Activated CD8-positive, alpha-beta T cell treated with anti-CD3 and anti-CD28 coated beads for 36 hours (primary cell): ENCODE data around the gene PDE4C. TPM values are rescaled to one million over a fixed set of nuclear protein-coding genes. Genes with fewer than 3 reads are reported as not detected.

Experiments
- ATAC-seq: fragments of 200-7000 bp; cut with Tn5 transposase; one replicate; pipeline ENCODE4 v1.10.0; 2021; ENCODE audit warnings: mild to moderate bottlenecking, moderate library complexity
- CTCF ChIA-PET: fragments of 350-600 bp; sonication (Branson Sonifier 250); formaldehyde crosslinking; loops from one replicate; lab custom pipeline; 2021; ENCODE audit warnings: antibody characterized with exemption; lab: Charles Lee
- POLR2A ChIA-PET: fragments of 350-600 bp; sonication (Branson Sonifier 250); formaldehyde crosslinking; loops from one replicate; lab custom pipeline; 2021; ENCODE audit warnings: antibody characterized with exemption; lab: Charles Lee
- DNase-seq: peaks from one replicate; pipeline ENCODE4 v3.0.0-alpha.2; 2020
- H3K27ac Mint-ChIP-seq: one replicate; pipeline ENCODE4 v1.8.0; 2021; ENCODE audit warnings: mild to moderate bottlenecking, mixed read lengths
- H3K27me3 Mint-ChIP-seq: one replicate; pipeline ENCODE4 v1.8.0; 2021; ENCODE audit warnings: mixed read lengths
- H3K36me3 Mint-ChIP-seq: one replicate; pipeline ENCODE4 v1.8.0; 2021; ENCODE audit warnings: low read depth, mixed read lengths
- H3K4me1 Mint-ChIP-seq: one replicate; pipeline ENCODE4 v1.8.0; 2021; ENCODE audit warnings: low read depth, mixed read lengths
- H3K4me3 Mint-ChIP-seq: one replicate; pipeline ENCODE4 v1.8.0; 2021; ENCODE audit warnings: mild to moderate bottlenecking, moderate library complexity, mixed read lengths
- H3K9me3 Mint-ChIP-seq: one replicate; pipeline ENCODE4 v1.8.0; 2021; ENCODE audit warnings: mixed read lengths
- CTCF ChIP-seq: fragments of 200-600 bp; IDR thresholded peaks from one replicate; pipeline ENCODE4 v1.8.0; 2022; ENCODE audit warnings: antibody characterized with exemption, mild to moderate bottlenecking
- intact Hi-C: fragments of 100-400 bp; cut with micrococcal nuclease; formaldehyde crosslinking; loops from one replicate; pipeline ENCODE4 v1.10.0; 2022
- total RNA-seq, 2 experiments: library from RNA; stranded (reverse); gene quantifications; one replicate each; pipeline ENCODE4 v1.2.3, GENCODE V29; 2021

The PDE4C gene
- total RNA-seq, 2 experiments from 2014 or later: 0.38 TPM; not detected in 1

GRCh38 chr19:18271433-18271841 lies 45.2 kb upstream of the PDE4C start:
- ATAC-seq (no peak), DNase-seq (no peak)
- no peaks in the 10 kb centered on the region for H3K27me3 Mint-ChIP-seq
- ChIA-PET POLR2A (interaction anchor here (0.8 to 0.9 kb wide), 4 partner anchors 9 to 59 kb away, joined by 3 to 4 read pairs (median 4); no protein-coding TSS in a partner anchor), CTCF (interaction anchor here (0.7 to 9.8 kb wide), 8 partner anchors 8 to 138 kb away, joined by 3 to 85 read pairs (median 4); no protein-coding TSS in a partner anchor)
- peaks cover 4% of the 10 kb centered on the region for H3K36me3 Mint-ChIP-seq
- H3K9me3 Mint-ChIP-seq: no peaks in the 10 kb centered on the region
- H3K4me1 Mint-ChIP-seq: peaks cover 19% of the 10 kb centered on the region
- intact Hi-C loops: no loop called here
- no peak for TF ChIP-seq CTCF
- H3K27ac Mint-ChIP-seq: no peak overlapping the region
- no peak overlapping the region for H3K4me3 Mint-ChIP-seq

- CTCF ChIA-PET: interaction anchor here (0.7 to 9.8 kb wide), 5 partner anchors 9 to 256 kb away, joined by 4 to 85 read pairs (median 6); partner anchors contain the start of gene LSM4
These were observed 44.1 kb upstream of the PDE4C start for GRCh38 chr19:18270326-18270725.

GRCh38 chr19:18269070-18269723 lies 43.0 kb upstream of the PDE4C start:
- no peak overlapping the region for H3K27ac Mint-ChIP-seq
- DNase-seq (no peak), ATAC-seq (no peak)
- TF ChIP-seq CTCF: no peak
- intact Hi-C loops: no loop called here
- no peaks in the 10 kb centered on the region for H3K27me3 Mint-ChIP-seq
- H3K9me3 Mint-ChIP-seq: no peaks in the 10 kb centered on the region
- H3K4me3 Mint-ChIP-seq: no peak overlapping the region
- POLR2A ChIA-PET: interaction anchor here (1.5 to 1.6 kb wide), 2 partner anchors 10 to 12 kb away, joined by 3 to 6 read pairs; partner anchors contain the start of gene JUND
- H3K36me3 Mint-ChIP-seq: no peaks in the 10 kb centered on the region
- H3K4me1 Mint-ChIP-seq: peaks cover 2% of the 10 kb centered on the region
- CTCF ChIA-PET: interaction anchor here (0.6 to 9.8 kb wide), 5 partner anchors 10 to 298 kb away, joined by 3 to 85 read pairs (median 6); partner anchors contain the start of gene LSM4

More at GRCh38 chr19:18270326-18270725, 44.1 kb upstream of the PDE4C start:
- intact Hi-C loops: no loop called here
- ATAC-seq: no peak
- H3K4me1 Mint-ChIP-seq: peaks cover 13% of the 10 kb centered on the region
- H3K4me3 Mint-ChIP-seq: no peak overlapping the region
- H3K27me3 Mint-ChIP-seq: no peaks in the 10 kb centered on the region
- no peak for TF ChIP-seq CTCF
- no peaks in the 10 kb centered on the region for H3K9me3 Mint-ChIP-seq
- H3K27ac Mint-ChIP-seq: no peak overlapping the region
- DNase-seq: no peak
- POLR2A ChIA-PET: interaction anchor here (1.5 kb wide), 1 partner anchor 11 kb away, joined by 6 read pairs; the partner anchor contains the start of gene JUND
- H3K36me3 Mint-ChIP-seq: no peaks in the 10 kb centered on the region

GRCh38 chr19:18266771-18267686 lies 40.8 kb upstream of the PDE4C start:
- Mint-ChIP-seq H3K36me3 (no peaks in the 10 kb centered on the region), H3K27ac (no peak overlapping the region), H3K4me1 (no peaks in the 10 kb centered on the region), H3K9me3 (no peaks in the 10 kb centered on the region), H3K27me3 (no peaks in the 10 kb centered on the region), H3K4me3 (no peak overlapping the region)
- intact Hi-C loops: no loop called here
- DNase-seq (no peak), ATAC-seq (no peak)
- TF ChIP-seq CTCF: no peak
- CTCF ChIA-PET: no interaction called here
- POLR2A ChIA-PET: no interaction called here
